IMR-90 (cell line): ENCODE results near the gene MAGOH. TPM values are rescaled to one million over a fixed set of nuclear protein-coding genes. Genes with fewer than 3 reads are reported as not detected.

Source experiments
- ATAC-seq: fragments of 200-7000 bp; cut with Tn5 transposase; 2 replicates; pipeline ENCODE4 v1.9.1; 2020; ENCODE audit warnings: low read depth, mild to moderate bottlenecking, moderate library complexity
- BruUV-seq: library from RNA; stranded (reverse); fragments of 400-500 nt; replicated peaks from 2 replicates; lab custom pipeline; 2021; lab: Mats Ljungman, UMichigan
- CTCF ChIA-PET: fragments of 300-600 bp; formaldehyde crosslinking; extraction: SDS; loops from one replicate; lab custom pipeline; 2021; ENCODE audit warnings: antibody characterized with exemption; lab: Yijun Ruan, JAX
- POLR2A ChIA-PET: fragments of 300-600 bp; sonication (Branson Sonifier 250); formaldehyde crosslinking; loops from one replicate; lab custom pipeline; 2022; ENCODE audit warnings: antibody characterized with exemption; ENCODE audit not compliant: unreplicated experiment; lab: Charles Lee
- DNase-seq: peaks from one replicate; pipeline ENCODE4 v3.0.0; 2013
- H2AFZ ChIP-seq: replicated peaks from 2 replicates; pipeline ENCODE3; 2013; ENCODE audit warnings: low read length, mild to moderate bottlenecking; ENCODE audit not compliant: poor library complexity
- H2AK5ac ChIP-seq: 2 replicates; pipeline ENCODE4 v1.6.1; 2013; ENCODE audit warnings: low read depth, low read length, inconsistent platforms
- H2AK9ac ChIP-seq: replicated peaks from 2 replicates; pipeline ENCODE3; 2013; ENCODE audit warnings: mild to moderate bottlenecking, low read depth, low read length, moderate library complexity; ENCODE audit not compliant: poor library complexity
- H2BK120ac ChIP-seq: 2 replicates; pipeline ENCODE4 v1.6.1; 2013; ENCODE audit warnings: low read depth, low read length, inconsistent platforms
- H2BK15ac ChIP-seq: 3 replicates; pipeline ENCODE4 v1.6.1; 2013; ENCODE audit warnings: low read depth, low read length, inconsistent platforms
- H2BK20ac ChIP-seq: 2 replicates; pipeline ENCODE4 v1.6.1; 2013; ENCODE audit warnings: low read depth, mild to moderate bottlenecking, inconsistent platforms, low read length, moderate library complexity
- H2BK5ac ChIP-seq: 2 replicates; pipeline ENCODE4 v1.6.1; 2013; ENCODE audit warnings: mild to moderate bottlenecking, low read depth, low read length, inconsistent platforms; ENCODE audit not compliant: poor library complexity, severe bottlenecking
- H3K14ac ChIP-seq: replicated peaks from 2 replicates; pipeline ENCODE4 v1.6.1; 2013; ENCODE audit warnings: low read depth, low read length, inconsistent platforms
- H3K18ac ChIP-seq: 2 replicates; pipeline ENCODE4 v1.6.1; 2013; ENCODE audit warnings: low read depth, low read length, control low read depth
- H3K23ac ChIP-seq: 2 replicates; pipeline ENCODE4 v1.6.1; 2013; ENCODE audit warnings: low read depth, low read length, inconsistent platforms
- H3K27ac ChIP-seq: 2 replicates; pipeline ENCODE4 v1.5.1; 2013; ENCODE audit warnings: mild to moderate bottlenecking, control low read depth, low read length; ENCODE audit not compliant: insufficient read depth
- H3K27me3 ChIP-seq: 2 replicates; pipeline ENCODE4 v1.6.1; 2013; ENCODE audit warnings: low read length; ENCODE audit not compliant: control insufficient read depth, insufficient read depth
- H3K36me3 ChIP-seq: 2 replicates; pipeline ENCODE4 v1.6.1; 2013; ENCODE audit warnings: low read length, mixed read lengths; ENCODE audit not compliant: control insufficient read depth, insufficient read depth
- H3K4ac ChIP-seq: 2 replicates; pipeline ENCODE4 v1.6.1; 2013; ENCODE audit warnings: low read depth, low read length, inconsistent platforms
- H3K4me1 ChIP-seq: 2 replicates; pipeline ENCODE4 v1.6.1; 2013; ENCODE audit warnings: low read length, mixed read lengths; ENCODE audit not compliant: control insufficient read depth, insufficient read depth
- H3K4me2 ChIP-seq: 2 replicates; pipeline ENCODE4 v1.6.1; 2013; ENCODE audit warnings: low read depth, mild to moderate bottlenecking, control low read depth, low read length, moderate library complexity
- H3K4me3 ChIP-seq: 2 replicates; pipeline ENCODE4 v1.5.1; 2013; ENCODE audit warnings: low read depth, mild to moderate bottlenecking, control low read depth, low read length, moderate library complexity; ENCODE audit not compliant: insufficient read depth
- H3K56ac ChIP-seq: 2 replicates; pipeline ENCODE4 v1.6.1; 2013; ENCODE audit warnings: low read length, inconsistent platforms; ENCODE audit not compliant: insufficient read depth; ENCODE audit errors: extremely low read depth
- H3K79me1 ChIP-seq, 2 experiments: 2 replicates each; pipeline ENCODE4 v1.6.1; 2013; ENCODE audit warnings: low read length in 2 of 2, inconsistent platforms in 1 of 2, low read depth in 1 of 2
- H3K9ac ChIP-seq: 2 replicates; pipeline ENCODE4 v1.6.1; 2013; ENCODE audit warnings: low read depth, low read length, control low read depth
- H3K9me1 ChIP-seq: 2 replicates; pipeline ENCODE4 v1.6.1; 2013; ENCODE audit warnings: low read length, inconsistent platforms; ENCODE audit not compliant: insufficient read depth
- H3K9me3 ChIP-seq: 2 replicates; pipeline ENCODE4 v1.6.1; 2013; ENCODE audit warnings: low read length; ENCODE audit not compliant: control insufficient read depth, insufficient read depth
- H4K20me1 ChIP-seq: 2 replicates; pipeline ENCODE4 v1.6.1; 2013; ENCODE audit warnings: low read length, inconsistent platforms; ENCODE audit not compliant: insufficient read depth
- H4K5ac ChIP-seq: 2 replicates; pipeline ENCODE4 v1.6.1; 2013; ENCODE audit warnings: mild to moderate bottlenecking, low read depth, low read length, control low read depth
- H4K8ac ChIP-seq, 2 experiments: 2 replicates each; pipeline ENCODE4 v1.6.1; 2013; ENCODE audit warnings: low read depth in 2 of 2, low read length in 2 of 2, control low read depth in 1 of 2, inconsistent platforms in 1 of 2
- H4K91ac ChIP-seq: 2 replicates; pipeline ENCODE4 v1.6.1; 2013; ENCODE audit warnings: low read depth, low read length, inconsistent platforms; ENCODE audit not compliant: insufficient read depth
- CEBPB ChIP-seq: IDR thresholded peaks from 2 replicates; pipeline ENCODE4 v1.6.1; 2012; ENCODE audit warnings: low read depth, low read length, improper control_type of control experiment
- CTCF ChIP-seq: conservative IDR thresholded peaks from 2 replicates; pipeline ENCODE4 v1.5.1; 2012; ENCODE audit warnings: mild to moderate bottlenecking, low read depth, low read length, improper control_type of control experiment
- MAZ ChIP-seq: IDR thresholded peaks from 2 replicates; pipeline ENCODE4 v1.6.1; 2012; ENCODE audit warnings: low read depth, mild to moderate bottlenecking, low read length, improper control_type of control experiment, moderate library complexity, borderline replicate concordance
- RAD21 ChIP-seq: IDR thresholded peaks from 2 replicates; pipeline ENCODE4 v1.6.1; 2012; ENCODE audit warnings: low read length, improper control_type of control experiment
- SMC3 ChIP-seq: fragments of 150-350 bp; IDR thresholded peaks from 2 replicates; pipeline ENCODE4 v1.6.1; 2016; ENCODE audit warnings: low read depth, mild to moderate bottlenecking, antibody characterized with exemption, low read length, moderate library complexity
- USF2 ChIP-seq: fragments of 150-350 bp; IDR thresholded peaks from 2 replicates; pipeline ENCODE4 v1.6.1; 2017; ENCODE audit warnings: mild to moderate bottlenecking, antibody characterized with exemption, low read length, low read depth
- WGBS, 2 experiments: methylation state at CpG; one replicate each; pipeline versions ENCODE4 v1.1.5 to v1.1.7; 2013; ENCODE audit warnings: missing lambda C conversion rate in 2 of 2; ENCODE audit not compliant: insufficient read length in 1 of 2; ENCODE audit errors: extremely low coverage in 2 of 2; 5-methylcytosine and 5-hydroxymethylcytosine counted together
- dilution Hi-C: fragments of 300-500 bp; cut with HindIII; formaldehyde crosslinking; loops from one replicate; pipeline ENCODE4 v1.14.3; 2018; ENCODE audit warnings: low sequenced_read_pairs; ENCODE audit not compliant: unreplicated experiment
- in situ Hi-C: fragments of 300-500 bp; cut with MboI; formaldehyde crosslinking; loops from 3 replicates; pipeline ENCODE4 v1.14.3; 2019; ENCODE audit warnings: low sequenced_read_pairs, inconsistent platforms, mixed read lengths
- intact Hi-C: fragments of 100-400 bp; cut with micrococcal nuclease; formaldehyde crosslinking; loops from 2 replicates; pipeline ENCODE4 v1.10.0; 2022
- polyA plus RNA-seq, 3 experiments: library from polyadenylated mRNA; depleted of rRNA; stranded (reverse); fragments of >200 nt; gene quantifications; 2 replicates each; pipeline ENCODE4 v1.2.3, GENCODE V29; 2012; ENCODE audit warnings: low replicate concordance in 1 of 3
- total RNA-seq: library from RNA; depleted of rRNA; stranded (reverse); fragments of >200 nt; gene quantifications from 2 replicates; pipeline ENCODE4 v1.2.3, GENCODE V29; 2012

Gene MAGOH
- total and polyA plus RNA-seq, 2 of the 4 experiments (the other 2 are of a cell fraction): 3.8 to 26.3 TPM

- Histone ChIP-seq H3K36me3 (no peaks in the 10 kb centered on the region), H3K4me3 (no peak overlapping the region), H2BK5ac (no peak overlapping the region), H3K4ac (no peak overlapping the region), H2AFZ (peak overlapping the region; percentile 72), H3K14ac (no peak overlapping the region), H2BK15ac (no peak overlapping the region), H4K20me1 (no peaks in the 10 kb centered on the region), H3K56ac (no peak overlapping the region), H4K5ac (no peak overlapping the region), H2AK5ac (peak overlapping the region; percentile 24; the same call in 1 of the 2 replicates), H3K9me1 (no peaks in the 10 kb centered on the region), H3K27ac (no peak overlapping the region), H4K91ac (no peak overlapping the region), H3K9me3 (no peaks in the 10 kb centered on the region), H3K9ac (no peak overlapping the region), H3K79me1 (no peaks in the 10 kb centered on the region), H3K27me3 (no peaks in the 10 kb centered on the region), H3K4me1 (no peaks in the 10 kb centered on the region), H4K8ac (no peak overlapping the region), H3K4me2 (no peak overlapping the region), H2BK120ac (no peak overlapping the region), H2AK9ac (peak overlapping the region; percentile 44), H2BK20ac (no peak overlapping the region), H3K18ac (no peak overlapping the region), H3K23ac (no peak overlapping the region)
- POLR2A ChIA-PET: no interaction called here
- BruUV-seq: no TSS peak
- TF ChIP-seq RAD21 (peak; percentile 93), SMC3 (peak; percentile 96), CTCF (peak; percentile 94), CEBPB (no peak), MAZ (peak; percentile 33; the same call in 1 of the 2 replicates), USF2 (no peak)
- intact Hi-C loops: loop anchor here (1.0 to 2.0 kb wide), 2 partner anchors 115 to 192 kb away; no protein-coding TSS in a partner anchor
- WGBS, 2 experiments: 0% methylated on average over 2 of the region's 8 CpGs; no CpG with 5 or more reads in 1 of the 2 experiments
- in situ Hi-C loops: loop anchor here (5.0 kb wide), 2 partner anchors 114 to 194 kb away; no protein-coding TSS in a partner anchor
- CTCF ChIA-PET: interaction anchor here (0.7 to 1.4 kb wide), 4 partner anchors 10 to 199 kb away, joined by 3 to 17 read pairs (median 4); no protein-coding TSS in a partner anchor
- DNase-seq: peak; percentile 7
- dilution Hi-C loops: no loop called here
- ATAC-seq: peak; percentile 92
Measured at GRCh38 chr1:53278298-53278725, 40.0 kb upstream of the MAGOH start.
